IPS-NIHi7 (cell line): Measurements from ENCODE around the gene CPLX1.
"Not testable (repeated sequence)": the region's sequence is repeated elsewhere in the genome, so short reads cannot be mapped to it uniquely, and the experiment has no call there.

ENCODE experiments used
- DNase-seq: peaks from one replicate; pipeline ENCODE4 v3.0.0; 2012; ENCODE audit warnings: mixed read lengths; ENCODE audit errors: extremely low spot score

Gene CPLX1

DNA sequence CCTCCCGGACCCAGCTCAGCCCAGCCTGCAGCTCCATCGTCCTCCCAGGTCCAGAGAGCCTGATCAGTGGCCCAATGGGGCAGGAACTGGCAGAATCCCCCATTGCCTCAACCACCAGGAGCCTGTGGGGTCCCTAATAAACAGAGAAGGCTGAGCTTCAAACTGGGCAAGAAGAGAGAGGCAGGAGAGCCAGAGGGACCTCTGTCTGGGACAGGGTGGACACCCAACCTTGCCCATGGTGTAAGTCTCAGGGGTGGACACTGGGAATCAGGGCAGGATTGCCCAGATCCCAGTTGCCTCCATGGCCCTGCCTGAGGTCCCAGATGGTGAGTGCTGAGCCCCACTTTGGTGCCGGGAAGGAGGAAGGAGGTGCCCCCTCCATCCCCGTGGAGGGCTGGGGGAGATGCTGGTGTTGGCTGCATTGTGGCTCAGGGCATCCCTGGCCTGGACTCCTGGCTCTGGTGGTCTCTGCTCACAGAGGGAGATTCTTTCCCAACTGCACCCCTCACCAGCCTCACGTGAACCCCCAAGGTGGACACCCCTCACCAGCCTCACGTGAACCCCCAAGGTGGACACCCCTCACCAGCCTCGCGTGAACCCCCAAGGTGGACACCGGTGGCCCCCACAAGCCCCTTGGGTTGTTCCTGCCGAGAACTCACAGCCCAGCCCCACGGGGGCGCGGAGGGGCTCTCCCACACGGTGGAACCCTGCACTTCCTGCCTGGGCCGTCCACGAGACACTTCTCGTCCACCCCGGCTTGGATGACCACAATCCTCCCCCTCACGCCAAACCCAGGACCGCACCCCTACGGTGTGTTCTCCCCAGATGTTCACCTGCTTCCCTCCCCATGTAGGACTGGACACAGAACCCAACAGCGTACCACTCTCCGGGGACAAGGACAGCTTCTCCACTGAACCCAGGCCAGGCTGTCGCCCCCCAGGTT, 5.4 kb downstream of the CPLX1 start:
- DNase-seq = no peak

DNA sequence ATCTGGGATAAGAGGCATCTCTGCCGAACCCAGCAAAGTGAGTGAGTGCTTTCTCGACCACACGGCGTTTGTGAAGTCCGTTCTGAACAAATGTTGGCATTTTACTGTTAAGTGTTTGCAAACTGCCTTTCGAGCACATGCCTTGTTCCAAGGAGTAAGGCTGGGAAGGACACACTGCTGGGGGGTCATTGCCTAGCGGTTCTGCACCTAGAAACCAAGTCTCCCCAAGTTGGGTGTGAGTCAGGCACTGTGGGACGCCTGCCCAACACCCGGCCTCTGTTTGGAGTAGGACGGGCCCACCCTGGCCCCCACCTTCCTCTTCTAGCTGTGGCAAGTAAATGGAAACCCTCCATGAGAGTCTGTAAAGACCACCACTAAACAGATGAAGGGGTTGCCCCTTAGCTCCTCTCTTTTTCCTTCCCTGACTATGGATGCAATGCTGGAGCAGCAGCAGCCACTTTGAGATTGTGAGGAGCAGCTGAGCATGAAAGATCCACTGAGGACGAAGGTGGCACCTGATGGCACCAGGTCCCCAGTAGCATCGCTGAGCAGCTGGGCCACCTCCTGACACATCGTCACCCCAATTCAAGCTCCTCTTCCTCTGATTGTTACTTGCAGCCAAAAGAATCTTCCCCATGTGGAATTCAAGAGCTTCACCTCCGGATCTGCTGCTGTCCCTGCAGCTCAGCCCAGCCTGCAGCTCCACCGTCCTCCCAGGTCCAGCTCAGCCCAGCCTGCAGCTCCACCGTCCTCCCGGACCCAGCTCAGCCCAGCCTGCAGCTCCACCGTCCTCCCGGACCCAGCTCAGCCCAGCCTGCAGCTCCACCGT, 6.3 kb downstream of the CPLX1 start:
- no peak for DNase-seq

DNA sequence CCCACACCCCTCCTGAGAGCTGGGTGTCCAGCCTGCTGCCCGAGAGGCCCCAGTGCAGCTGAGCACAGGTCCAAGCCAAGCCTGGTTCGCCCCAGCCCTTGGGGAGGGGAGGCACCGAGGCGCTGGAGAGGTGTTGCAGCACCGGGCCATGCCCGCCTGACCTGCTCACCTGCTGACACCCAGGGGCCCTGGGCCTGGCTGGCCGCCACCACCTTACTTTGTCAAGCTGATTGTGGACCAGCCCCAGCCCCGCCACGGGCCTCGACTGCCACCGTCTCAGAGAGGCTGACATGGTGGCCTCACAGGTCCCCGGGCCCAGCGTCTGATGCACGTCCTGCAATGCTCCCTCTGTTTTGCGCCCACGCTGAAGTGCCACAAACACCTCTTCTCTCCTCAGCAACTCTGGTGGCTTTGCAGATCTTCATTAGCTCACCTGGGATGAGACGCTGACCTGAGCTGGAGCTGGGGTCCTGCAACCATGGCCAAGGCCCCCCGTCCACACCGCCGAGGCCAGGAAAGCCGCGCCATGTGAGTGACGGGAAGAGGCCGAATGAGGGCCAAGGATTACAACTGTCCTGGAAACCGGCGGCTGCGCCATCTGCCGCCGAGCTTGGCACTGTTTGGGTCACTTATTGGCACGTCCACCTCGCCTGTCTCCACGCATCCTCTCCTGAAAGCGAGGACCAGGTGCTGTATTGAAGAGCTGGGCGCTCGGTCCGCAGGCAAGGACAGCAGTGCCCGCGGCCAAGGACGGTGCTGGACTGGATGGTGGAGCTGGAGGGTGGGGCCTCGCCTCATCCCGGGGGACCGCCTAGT, 7.6 kb downstream of the CPLX1 start:
- DNase-seq = no peak

DNA sequence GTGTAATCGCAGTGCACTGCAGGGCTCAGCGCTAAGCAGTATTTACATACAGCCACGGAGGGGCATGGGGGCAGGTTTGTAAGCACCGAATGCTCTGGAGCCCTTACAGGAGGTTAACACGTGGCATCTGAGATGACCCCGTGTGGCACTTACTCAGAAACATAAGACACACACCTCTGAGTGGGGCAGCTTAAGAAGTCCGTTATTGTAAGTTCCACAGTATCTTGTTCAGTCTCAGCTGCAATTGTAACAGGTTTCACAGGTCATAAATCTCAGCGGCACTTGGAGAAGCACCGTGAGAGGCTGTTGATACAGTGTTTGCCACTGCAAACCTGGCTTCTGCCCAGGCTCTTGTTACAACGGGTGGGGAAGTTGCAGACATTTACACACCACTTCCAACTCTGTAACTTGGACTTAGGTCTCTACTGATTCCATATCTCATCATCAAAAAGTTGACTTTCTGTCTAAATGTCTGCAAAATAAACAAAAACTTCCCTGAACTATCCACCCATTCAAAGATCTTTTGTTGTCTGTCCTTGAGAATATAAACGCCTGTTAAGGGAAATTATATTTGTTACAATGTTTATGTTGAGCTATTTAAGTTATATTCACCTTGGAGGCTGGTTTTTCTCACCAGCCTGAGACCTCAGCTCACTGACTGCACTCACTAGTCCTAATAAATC, 10.3 kb downstream of the CPLX1 start:
- no peak for DNase-seq

DNA sequence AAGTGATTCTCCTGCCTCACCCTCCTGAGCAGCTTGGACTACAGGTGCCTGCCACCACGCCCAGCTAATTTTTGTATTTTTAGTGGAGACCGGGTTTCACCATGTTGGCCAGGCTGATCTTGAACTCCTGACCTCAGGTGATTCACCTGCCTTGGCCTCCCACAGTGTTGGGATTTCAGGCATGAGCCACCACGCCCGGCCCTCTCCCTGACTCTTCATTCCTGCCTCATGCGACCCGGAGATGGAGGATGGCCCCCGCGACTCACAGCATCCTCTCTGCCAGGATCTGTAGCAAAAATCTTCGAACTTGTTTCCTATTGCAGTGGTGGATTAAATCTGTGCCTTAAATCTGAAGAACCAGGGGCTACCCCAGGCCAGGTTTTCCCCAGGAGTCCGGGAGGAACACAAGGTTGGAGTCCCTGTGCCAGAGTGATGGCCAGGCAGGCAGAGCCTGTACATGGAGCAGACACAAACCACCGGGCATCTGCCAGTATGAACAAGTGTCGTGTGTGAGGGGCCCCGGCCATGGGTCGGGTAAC, 11.5 kb downstream of the CPLX1 start:
- no peak for DNase-seq

- DNase-seq = peak; percentile 69
These were observed 12.0 kb downstream of the CPLX1 start for GRCh38 chr4:813900-814299.

- no peak for DNase-seq
These were observed 16.9 kb downstream of the CPLX1 start for GRCh38 chr4:808860-809570.

- no peak for DNase-seq
These were observed 18.1 kb downstream of the CPLX1 start for GRCh38 chr4:807792-808191.

DNA sequence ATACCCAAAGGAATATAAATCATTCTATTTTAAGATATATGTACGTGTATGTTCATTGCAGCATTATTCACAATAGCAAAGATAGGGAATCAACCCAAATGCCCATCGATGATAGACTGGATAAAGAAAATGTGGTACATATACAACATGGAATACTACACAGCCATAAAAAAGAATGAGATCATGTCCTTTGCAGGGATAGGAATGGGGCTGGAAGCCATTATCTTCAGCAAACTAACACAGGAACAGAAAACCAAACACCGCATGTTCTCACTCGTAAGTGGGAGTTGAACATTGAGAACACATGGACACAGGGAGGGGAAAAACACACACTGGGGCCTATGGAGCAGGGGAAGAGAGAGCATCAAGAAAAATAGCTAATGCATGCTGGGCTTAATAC, 18.9 kb downstream of the CPLX1 start:
- DNase-seq = not testable (repeated sequence)

DNA sequence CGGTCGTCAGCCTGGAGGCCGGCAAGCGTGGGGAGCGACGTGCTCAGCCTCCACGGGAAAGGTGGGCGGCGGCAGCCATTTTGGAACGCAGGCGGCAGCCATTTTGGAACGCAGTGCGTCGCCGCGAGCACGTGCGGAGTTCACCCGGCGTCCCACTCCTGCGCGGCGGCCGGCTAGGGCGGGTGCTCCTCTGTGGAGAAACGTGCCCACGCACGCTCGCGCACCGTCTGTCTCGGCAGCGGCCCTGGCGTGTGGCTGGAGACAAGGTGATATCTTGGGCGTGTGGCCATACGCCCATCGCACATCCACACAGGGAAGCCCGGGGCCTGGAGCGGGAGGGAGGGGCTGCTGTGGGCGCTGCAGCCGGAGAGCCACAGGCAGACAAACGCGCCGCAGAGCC, 21.1 kb downstream of the CPLX1 start:
- DNase-seq = no peak

- DNase-seq = no peak
These were observed 22.0 kb downstream of the CPLX1 start for GRCh38 chr4:803884-804283.

GRCh38 chr4:801436-802124, 24.3 kb downstream of the CPLX1 start:
- DNase-seq = no peak

GRCh38 chr4:797066-797465, 28.9 kb downstream of the CPLX1 start:
- DNase-seq = no peak

DNA sequence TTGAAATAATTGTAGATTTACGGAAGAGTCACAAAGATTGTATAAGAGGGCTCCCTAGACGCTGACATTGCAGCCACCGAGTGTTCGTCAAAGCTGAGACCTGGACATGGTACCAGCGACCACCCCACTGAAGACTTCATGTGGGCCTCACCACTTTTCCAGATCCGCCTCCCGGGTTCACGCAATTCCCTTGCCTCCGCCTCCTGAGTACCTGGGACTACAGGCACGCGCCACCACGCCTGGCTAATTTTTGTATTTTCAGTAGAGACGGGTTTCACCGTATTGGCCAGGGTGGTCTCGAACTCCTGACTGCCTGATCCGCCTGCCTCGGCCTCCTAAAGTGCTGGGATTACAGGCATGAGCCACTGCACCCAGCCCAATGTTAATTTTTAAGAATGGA, 29.7 kb downstream of the CPLX1 start:
- DNase-seq = no peak

- no peak for DNase-seq
These were observed 30.2 kb downstream of the CPLX1 start for GRCh38 chr4:795726-796119.

DNA sequence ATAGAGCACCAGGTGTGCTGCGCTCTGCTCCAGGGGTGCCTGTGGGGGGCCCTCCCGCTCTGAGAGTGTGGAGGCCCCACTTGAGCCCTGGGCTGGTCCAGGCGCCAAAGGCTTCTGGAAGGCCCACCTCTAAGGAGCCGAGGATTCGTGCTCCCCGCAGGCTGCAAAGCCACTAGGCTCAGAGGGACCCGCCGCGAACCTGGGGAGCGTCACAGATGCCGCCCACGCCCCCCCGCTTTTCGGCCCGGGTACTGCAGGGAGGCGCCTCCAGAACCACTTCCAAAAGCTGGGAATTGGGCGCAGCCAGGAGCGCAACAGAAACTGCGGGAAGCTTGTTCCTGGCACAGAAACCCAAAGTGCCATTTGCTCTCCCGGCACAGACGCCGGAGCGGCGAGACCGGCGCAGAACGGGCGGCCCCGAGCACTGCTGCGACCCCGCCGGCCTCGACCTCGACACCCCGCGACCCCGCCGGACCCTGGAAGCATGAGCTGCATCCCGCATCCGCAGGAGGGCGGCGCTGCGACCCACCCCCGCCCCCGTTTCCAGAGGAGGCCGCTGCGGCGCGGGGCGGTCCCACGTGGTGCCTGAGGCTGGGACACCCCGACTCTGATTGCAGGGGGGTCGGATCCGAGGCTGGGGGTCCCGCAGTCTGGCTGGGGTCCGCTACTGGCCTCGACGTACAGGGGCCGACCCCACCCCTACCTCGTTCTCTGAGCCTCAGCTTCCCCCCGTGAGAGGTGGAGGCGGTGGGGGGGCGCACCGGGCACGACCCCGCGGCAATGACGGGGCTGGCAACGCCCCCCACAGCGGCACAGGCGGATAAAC, 30.8 kb downstream of the CPLX1 start:
- DNase-seq = no peak

DNA sequence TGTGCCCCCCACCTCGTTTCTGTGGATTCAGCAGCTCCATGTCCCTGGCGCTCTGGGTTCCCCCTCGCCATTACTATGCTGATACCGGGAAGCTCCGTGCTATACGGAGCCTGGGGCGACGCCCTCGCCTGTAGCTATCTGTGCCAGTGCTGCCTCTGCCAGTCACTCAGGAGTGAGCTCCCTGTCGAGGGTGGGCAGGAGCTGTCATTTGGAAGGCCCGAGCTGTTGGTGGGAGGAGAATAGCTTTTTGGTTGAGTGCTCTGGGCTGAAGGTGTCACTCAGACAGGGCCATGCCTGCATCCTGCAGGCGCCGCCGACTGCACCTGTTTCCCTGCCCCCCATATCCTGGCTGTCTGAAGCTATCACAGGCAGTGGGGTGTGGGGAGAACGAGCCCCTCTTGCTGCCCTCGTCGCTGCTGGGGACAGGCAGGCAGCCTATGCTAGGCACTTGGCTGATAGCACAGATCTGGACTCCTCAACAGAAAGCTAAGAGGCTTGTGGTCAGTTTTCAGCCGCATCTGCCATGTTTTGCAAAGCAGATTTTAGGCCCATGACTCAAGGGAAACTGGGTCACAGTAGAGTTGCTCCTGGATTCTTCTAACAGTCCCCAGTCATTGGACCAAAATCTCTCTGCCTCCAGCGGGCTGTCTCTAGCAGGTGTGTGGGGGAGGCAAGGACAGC, 31.8 kb downstream of the CPLX1 start:
- DNase-seq = no peak

- DNase-seq = no peak
These were observed 32.7 kb downstream of the CPLX1 start for GRCh38 chr4:793093-793861.
